Endodermal cell (in vitro differentiated cells): Measurements from ENCODE around the gene ABCF3. TPM values are rescaled to one million over a fixed set of nuclear protein-coding genes. Genes with fewer than 3 reads are reported as not detected.
"Not testable (repeated sequence)": the region's sequence is repeated elsewhere in the genome, so short reads cannot be mapped to it uniquely, and the experiment has no call there.

Experiments
- DNase-seq: peaks from one replicate; pipeline ENCODE4 v3.0.0-alpha.2; 2017
- H3K27ac ChIP-seq: 2 replicates; pipeline ENCODE4 v1.5.1; 2013; ENCODE audit warnings: mild to moderate bottlenecking, low read depth, low read length, moderate library complexity
- H3K27me3 ChIP-seq: 2 replicates; pipeline ENCODE4 v1.6.1; 2013; ENCODE audit warnings: mild to moderate bottlenecking, low read length, moderate library complexity; ENCODE audit not compliant: insufficient read depth, control insufficient read depth, poor library complexity, severe bottlenecking
- H3K36me3 ChIP-seq: 2 replicates; pipeline ENCODE4 v1.7.0; 2013; ENCODE audit warnings: mild to moderate bottlenecking, low read length, moderate library complexity; ENCODE audit not compliant: control insufficient read depth, insufficient read depth
- H3K4me1 ChIP-seq: one replicate; pipeline ENCODE4 v1.7.0; 2013; ENCODE audit warnings: low read length; ENCODE audit not compliant: control insufficient read depth, insufficient read depth
- H3K4me3 ChIP-seq: 2 replicates; pipeline ENCODE4 v1.5.1; 2013; ENCODE audit warnings: mild to moderate bottlenecking, low read length, moderate library complexity
- H3K9ac ChIP-seq: 2 replicates; pipeline ENCODE4 v1.6.1; 2013; ENCODE audit warnings: mild to moderate bottlenecking, low read length, moderate library complexity; ENCODE audit not compliant: poor library complexity, severe bottlenecking; ENCODE audit errors: extremely low read depth
- H3K9me3 ChIP-seq: 2 replicates; pipeline ENCODE4 v1.6.1; 2013; ENCODE audit warnings: mild to moderate bottlenecking, low read length, moderate library complexity; ENCODE audit not compliant: control insufficient read depth
- H3K27ac Mint-ChIP-seq: 2 replicates; pipeline ENCODE4 v1.8.0; 2020; ENCODE audit warnings: mixed read lengths
- H3K27me3 Mint-ChIP-seq: 2 replicates; pipeline ENCODE4 v1.8.0; 2021; ENCODE audit warnings: mild to moderate bottlenecking, mixed read lengths; ENCODE audit not compliant: insufficient read depth
- H3K36me3 Mint-ChIP-seq: 2 replicates; pipeline ENCODE4 v1.8.0; 2020; ENCODE audit warnings: low read depth, mixed read lengths
- H3K4me1 Mint-ChIP-seq: 2 replicates; pipeline ENCODE4 v1.8.0; 2020; ENCODE audit warnings: mixed read lengths
- H3K4me3 Mint-ChIP-seq: 2 replicates; pipeline ENCODE4 v1.8.0; 2020; ENCODE audit warnings: mild to moderate bottlenecking, moderate library complexity, mixed read lengths
- H3K9me3 Mint-ChIP-seq: 2 replicates; pipeline ENCODE4 v1.8.0; 2020; ENCODE audit warnings: mild to moderate bottlenecking, mixed read lengths
- WGBS, 2 experiments: methylation state at CpG; one replicate each; pipeline versions ENCODE4 v1.1.5 to v1.1.7; 2013; ENCODE audit warnings: missing lambda C conversion rate in 2 of 2, mixed read lengths in 1 of 2; ENCODE audit not compliant: insufficient coverage in 1 of 2, insufficient read length in 1 of 2; 5-methylcytosine and 5-hydroxymethylcytosine counted together
- total RNA-seq, 2 donors: library from RNA; stranded (reverse); fragmentation: NEBNext Ultra II Directional in 1 of 2; extraction: Animal tissue kit (Norgen Biotek cat#: 25700) in 1 of 2; gene quantifications; 2 replicates in 1 of 2; 3 replicates in 1 of 2; pipeline ENCODE4 v1.2.1, GENCODE V29; 2021
- TF ChIP-seq, protein P1 (sequence below): fragments of 200-600 bp; sonication (generic); conservative IDR thresholded peaks from 2 replicates; pipeline ENCODE4 v1.5.0; 2021; ENCODE audit warnings: antibody characterized with exemption, mild to moderate bottlenecking

Gene ABCF3
- total RNA-seq, 2 donors from 2014 or later, result 57.6 to 57.8 TPM

DNA sequence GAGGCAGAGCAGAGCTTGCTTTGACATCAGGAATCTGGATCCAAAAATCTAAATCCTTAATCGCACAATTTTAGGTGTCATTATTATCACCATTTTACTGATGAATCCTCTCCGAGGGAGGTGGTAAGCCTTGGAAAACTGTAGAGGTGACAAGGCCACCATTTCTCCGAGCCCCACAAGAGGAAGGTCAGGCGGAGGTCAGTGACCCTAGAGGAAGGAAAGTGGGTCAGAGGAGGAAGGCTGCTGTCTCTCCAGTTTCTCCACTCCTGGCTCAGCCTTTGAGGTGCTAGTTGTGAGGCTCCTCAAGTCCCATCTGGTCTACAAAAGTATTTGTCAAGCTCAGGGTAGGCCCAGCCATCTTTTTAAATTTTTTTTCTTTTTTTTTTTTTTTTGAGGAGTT lies 27.6 kb upstream of the ABCF3 start:
- 93 to 97% methylated on average over 3 to 4 of the region's 4 CpGs for WGBS, 2 experiments
- Histone ChIP-seq H3K4me1 (no peaks in the 10 kb centered on the region), H3K36me3 (peaks cover 5% of the 10 kb centered on the region), H3K27ac (no peak overlapping the region), H3K9ac (no peak overlapping the region), H3K27me3 (no peaks in the 10 kb centered on the region), H3K9me3 (no peaks in the 10 kb centered on the region), H3K4me3 (no peak overlapping the region)
- peaks cover 6% of the 10 kb centered on the region for H3K36me3 Mint-ChIP-seq
- TF ChIP-seq, protein P1, sequence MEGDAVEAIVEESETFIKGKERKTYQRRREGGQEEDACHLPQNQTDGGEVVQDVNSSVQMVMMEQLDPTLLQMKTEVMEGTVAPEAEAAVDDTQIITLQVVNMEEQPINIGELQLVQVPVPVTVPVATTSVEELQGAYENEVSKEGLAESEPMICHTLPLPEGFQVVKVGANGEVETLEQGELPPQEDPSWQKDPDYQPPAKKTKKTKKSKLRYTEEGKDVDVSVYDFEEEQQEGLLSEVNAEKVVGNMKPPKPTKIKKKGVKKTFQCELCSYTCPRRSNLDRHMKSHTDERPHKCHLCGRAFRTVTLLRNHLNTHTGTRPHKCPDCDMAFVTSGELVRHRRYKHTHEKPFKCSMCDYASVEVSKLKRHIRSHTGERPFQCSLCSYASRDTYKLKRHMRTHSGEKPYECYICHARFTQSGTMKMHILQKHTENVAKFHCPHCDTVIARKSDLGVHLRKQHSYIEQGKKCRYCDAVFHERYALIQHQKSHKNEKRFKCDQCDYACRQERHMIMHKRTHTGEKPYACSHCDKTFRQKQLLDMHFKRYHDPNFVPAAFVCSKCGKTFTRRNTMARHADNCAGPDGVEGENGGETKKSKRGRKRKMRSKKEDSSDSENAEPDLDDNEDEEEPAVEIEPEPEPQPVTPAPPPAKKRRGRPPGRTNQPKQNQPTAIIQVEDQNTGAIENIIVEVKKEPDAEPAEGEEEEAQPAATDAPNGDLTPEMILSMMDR, result no peak
- H3K27ac Mint-ChIP-seq, result no peak overlapping the region
- H3K4me1 Mint-ChIP-seq, result peaks cover 11% of the 10 kb centered on the region
- H3K4me3 Mint-ChIP-seq, result no peak overlapping the region
- no peaks in the 10 kb centered on the region for H3K27me3 Mint-ChIP-seq
- no peak for DNase-seq
- no peaks in the 10 kb centered on the region for H3K9me3 Mint-ChIP-seq

DNA sequence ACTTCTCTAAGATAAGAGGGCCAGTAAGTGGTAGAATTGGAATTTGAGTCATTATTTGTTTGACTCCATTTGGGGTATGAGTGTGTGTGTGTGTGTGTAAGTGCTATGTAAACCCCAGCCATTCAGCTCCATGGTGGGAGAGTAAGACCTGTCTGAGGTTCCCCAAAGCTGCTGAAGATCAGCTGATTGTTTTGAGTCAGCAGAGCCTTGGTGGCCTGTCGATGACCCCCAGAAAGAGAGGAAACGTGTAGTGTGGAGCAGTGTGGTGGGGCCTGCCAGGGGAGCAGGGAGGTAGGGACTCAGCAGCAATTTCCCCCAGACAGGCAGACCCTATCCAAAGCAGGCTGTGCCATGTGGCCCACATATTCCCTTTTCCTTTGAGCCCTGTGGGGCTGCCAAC lies 25.5 kb upstream of the ABCF3 start:
- peaks cover 25% of the 10 kb centered on the region for H3K36me3 ChIP-seq
- H3K9me3 Mint-ChIP-seq, result no peaks in the 10 kb centered on the region
- H3K4me1 ChIP-seq, result no peaks in the 10 kb centered on the region
- DNase-seq, result no peak
- no peak overlapping the region for H3K27ac ChIP-seq
- peaks cover 25% of the 10 kb centered on the region for H3K36me3 Mint-ChIP-seq
- no peak overlapping the region for H3K4me3 ChIP-seq
- no peak overlapping the region for H3K9ac ChIP-seq
- H3K4me1 Mint-ChIP-seq, result peaks cover 8% of the 10 kb centered on the region
- H3K27me3 ChIP-seq, result no peaks in the 10 kb centered on the region
- H3K9me3 ChIP-seq, result no peaks in the 10 kb centered on the region
- H3K4me3 Mint-ChIP-seq, result no peak overlapping the region
- WGBS, 2 experiments, result 84% methylated on average over 2 of the region's 2 CpGs; no CpG with 5 or more reads in 1 of the 2 experiments
- TF ChIP-seq, protein P1, result no peak
- H3K27ac Mint-ChIP-seq, result no peak overlapping the region
- no peaks in the 10 kb centered on the region for H3K27me3 Mint-ChIP-seq

GRCh38 chr3:184162571-184163070 lies 23.4 kb upstream of the ABCF3 start:
- not testable (repeated sequence) for DNase-seq, H3K27ac Mint-ChIP-seq, H3K4me1 ChIP-seq, H3K27me3 Mint-ChIP-seq, H3K9me3 ChIP-seq, H3K9ac ChIP-seq, H3K4me1 Mint-ChIP-seq, H3K27ac ChIP-seq, H3K27me3 ChIP-seq, H3K9me3 Mint-ChIP-seq, H3K4me3 Mint-ChIP-seq, H3K4me3 ChIP-seq
- peaks cover 46% of the 10 kb centered on the region for H3K36me3 Mint-ChIP-seq
- peaks cover 47% of the 10 kb centered on the region for H3K36me3 ChIP-seq
- WGBS, 2 experiments, result 92% methylated on average over 1 to 8 of the region's 8 CpGs
